Left ventricle myocardium inferior (tissue), 1 donor: Measurements from ENCODE around the gene OR2T3. TPM values are rescaled to one million over a fixed set of nuclear protein-coding genes. Genes with fewer than 3 reads are reported as not detected.
"Not testable (repeated sequence)": the region's sequence is repeated elsewhere in the genome, so short reads cannot be mapped to it uniquely, and the experiment has no call there.

Experiments used
- DNase-seq: peaks from one replicate; pipeline ENCODE4 v3.0.0-alpha.2; 2020
- H3K27ac ChIP-seq: fragments of 200-600 bp; replicated peaks from 2 replicates; pipeline ENCODE4 v1.8.0; 2021
- H3K27me3 ChIP-seq: fragments of 200-600 bp; 2 replicates; pipeline ENCODE4 v1.8.0; 2021; ENCODE audit warnings: low read depth
- H3K36me3 ChIP-seq: fragments of 200-600 bp; 2 replicates; pipeline ENCODE4 v1.8.0; 2021
- H3K4me1 ChIP-seq: fragments of 200-600 bp; 2 replicates; pipeline ENCODE4 v1.8.0; 2021
- H3K4me3 ChIP-seq: fragments of 200-600 bp; 2 replicates; pipeline ENCODE4 v1.8.0; 2021; ENCODE audit warnings: mild to moderate bottlenecking, moderate library complexity
- H3K9me3 ChIP-seq: fragments of 200-600 bp; replicated peaks from 2 replicates; pipeline ENCODE4 v1.8.0; 2021
- intact Hi-C: fragments of 100-400 bp; cut with micrococcal nuclease; formaldehyde crosslinking; loops from one replicate; pipeline ENCODE4 v1.11.0; 2022
- long read RNA-seq: library from polyadenylated mRNA; unstranded; transcript quantifications from one replicate; pipeline ENCODE4 v2.0.0, GENCODE V29; 2021
- total RNA-seq: library from RNA; stranded (reverse); fragmentation: NEBNext Ultra II Directional; extraction: Animal tissue kit (Norgen Biotek cat#: 25700); gene quantifications from one replicate; pipeline ENCODE4 v1.2.1, GENCODE V29; 2021
- donor health status: DM: no; HTN: yes; CAD: no; lungs with severe emphysema.

Gene OR2T3
- not detected for total RNA-seq
- long read RNA-seq: 0 reads

DNA sequence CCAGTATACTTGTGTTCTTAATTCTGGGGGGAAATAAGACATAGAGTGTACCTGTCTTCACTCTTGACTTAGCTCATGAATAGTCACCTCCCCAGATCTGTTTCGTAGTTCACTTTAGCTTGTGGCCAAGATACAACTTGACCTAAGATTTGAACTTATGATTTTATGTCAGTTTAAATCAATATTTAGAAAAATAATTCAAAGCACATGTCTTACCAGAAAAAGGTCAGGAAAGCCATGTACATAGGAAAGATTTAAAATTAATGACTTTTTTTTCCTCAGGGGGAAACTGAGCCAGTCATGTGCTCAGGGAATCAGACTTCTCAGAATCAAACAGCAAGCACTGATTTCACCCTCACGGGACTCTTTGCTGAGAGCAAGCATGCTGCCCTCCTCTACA, at the start of gene OR2T3:
Gene OR2T3, plus strand, starts transcription at position 301 of the 400 bp plus-strand sequence. Its CDS starts 0 bp downstream, at position 301.
- H3K36me3 ChIP-seq, H3K27me3 ChIP-seq, DNase-seq, H3K4me1 ChIP-seq, H3K9me3 ChIP-seq, intact Hi-C loops, H3K4me3 ChIP-seq, H3K27ac ChIP-seq: not testable (repeated sequence)

- H3K9me3 ChIP-seq, DNase-seq, H3K4me3 ChIP-seq, H3K27me3 ChIP-seq, H3K4me1 ChIP-seq, H3K27ac ChIP-seq, H3K36me3 ChIP-seq, intact Hi-C loops: not testable (repeated sequence)
Observed at GRCh38 chr1:248427526-248428191, 45.5 kb upstream of the OR2T3 start.

DNA sequence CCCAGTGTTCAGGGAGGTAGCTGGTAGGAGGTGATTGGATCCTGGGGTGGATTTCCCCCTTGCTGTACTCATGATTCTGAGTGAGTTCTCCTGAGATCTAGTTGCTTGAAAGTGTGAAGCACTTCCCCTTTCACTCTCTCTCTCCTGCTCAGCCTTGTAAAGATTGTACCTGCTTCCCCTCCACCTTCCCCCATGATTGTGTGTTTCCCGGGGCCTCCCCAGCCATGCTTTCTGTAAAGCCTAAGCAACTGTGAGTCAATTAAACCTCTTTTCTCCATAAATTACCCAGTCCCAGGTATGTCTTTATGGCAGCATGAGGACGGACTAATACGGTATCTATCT, 45.0 kb upstream of the OR2T3 start:
- H3K4me3 ChIP-seq, H3K4me1 ChIP-seq, intact Hi-C loops, H3K9me3 ChIP-seq, H3K36me3 ChIP-seq, DNase-seq, H3K27me3 ChIP-seq, H3K27ac ChIP-seq: not testable (repeated sequence)

- DNase-seq, intact Hi-C loops, H3K4me1 ChIP-seq, H3K36me3 ChIP-seq, H3K4me3 ChIP-seq, H3K27me3 ChIP-seq, H3K9me3 ChIP-seq, H3K27ac ChIP-seq: not testable (repeated sequence)
Observed at GRCh38 chr1:248431683-248432082, 41.5 kb upstream of the OR2T3 start.

DNA sequence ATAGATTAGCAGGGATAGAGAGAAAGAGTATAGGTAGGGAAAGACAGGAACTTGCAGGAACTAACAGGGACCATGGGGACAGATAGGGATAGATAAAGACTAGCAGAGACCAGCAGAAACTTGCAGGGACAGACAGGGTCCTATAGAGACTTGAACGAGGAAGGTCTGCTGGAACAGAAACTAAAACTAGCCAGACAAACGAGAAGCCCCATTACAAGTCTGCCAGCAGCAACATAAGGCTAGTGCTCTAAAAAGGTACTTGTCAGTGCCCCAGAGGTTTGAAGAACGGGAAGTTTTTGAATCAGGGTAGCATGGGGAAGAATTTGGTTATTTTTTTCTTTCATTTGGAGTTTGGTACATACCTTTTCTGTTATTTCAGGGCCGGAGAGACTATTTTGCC, 41.0 kb upstream of the OR2T3 start:
- H3K4me1 ChIP-seq, H3K9me3 ChIP-seq, intact Hi-C loops, H3K36me3 ChIP-seq, H3K27ac ChIP-seq, DNase-seq, H3K27me3 ChIP-seq, H3K4me3 ChIP-seq: not testable (repeated sequence)

DNA sequence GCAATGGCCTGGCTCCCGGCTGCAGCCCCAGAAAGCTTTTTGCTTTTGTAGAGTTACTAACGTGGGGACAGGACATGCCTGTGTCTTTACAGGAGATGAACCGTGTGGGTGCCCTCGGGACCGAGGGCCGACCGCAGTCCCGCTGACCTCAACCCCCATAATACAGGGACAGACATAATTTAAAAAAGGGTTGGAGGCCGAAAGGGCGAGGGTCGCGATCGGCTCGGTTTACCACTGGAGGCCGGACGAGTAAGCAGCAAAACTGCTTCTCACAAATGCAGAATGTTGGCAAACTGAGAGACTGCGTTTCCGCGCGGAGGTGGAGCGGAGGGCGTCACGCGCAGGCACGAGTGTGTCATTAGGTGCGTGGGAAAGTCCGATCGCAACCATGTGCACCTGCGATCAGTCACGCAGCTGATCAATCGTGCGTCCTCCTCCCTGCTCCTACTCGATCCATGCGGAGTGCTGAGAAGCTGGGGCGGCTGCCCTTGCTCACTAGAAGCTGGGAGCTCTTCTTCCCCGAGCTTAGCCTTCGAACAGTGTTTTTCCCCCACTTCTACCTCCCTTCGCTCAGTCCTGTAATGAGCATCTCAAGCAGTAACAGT, 39.2 kb upstream of the OR2T3 start:
- H3K27me3 ChIP-seq, H3K4me3 ChIP-seq, intact Hi-C loops, H3K4me1 ChIP-seq, H3K27ac ChIP-seq, DNase-seq, H3K36me3 ChIP-seq, H3K9me3 ChIP-seq: not testable (repeated sequence)

DNA sequence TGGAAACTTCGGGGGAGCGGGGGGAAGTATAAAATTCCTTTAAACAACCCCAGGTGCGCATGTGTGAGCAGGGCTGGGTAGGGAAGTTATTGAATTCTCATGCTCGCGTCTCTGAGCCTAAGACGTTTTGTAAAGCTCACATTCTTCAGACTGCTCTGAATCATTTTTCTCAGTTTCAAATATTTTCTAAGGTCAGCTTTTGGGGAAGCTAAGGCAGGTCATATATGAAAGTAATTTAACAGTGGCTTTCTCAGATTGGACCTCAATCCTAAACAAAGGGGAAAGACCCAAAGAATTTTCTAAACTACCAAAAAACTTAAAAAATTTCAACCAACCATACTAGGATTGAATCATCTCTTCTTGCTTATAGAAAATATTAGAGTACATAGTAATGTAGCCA, 38.2 kb upstream of the OR2T3 start:
- H3K4me3 ChIP-seq, H3K4me1 ChIP-seq, DNase-seq, H3K36me3 ChIP-seq, H3K9me3 ChIP-seq, intact Hi-C loops, H3K27ac ChIP-seq, H3K27me3 ChIP-seq: not testable (repeated sequence)

GRCh38 chr1:248436303-248436702, 36.8 kb upstream of the OR2T3 start:
- DNase-seq, H3K36me3 ChIP-seq: not testable (repeated sequence)

DNA sequence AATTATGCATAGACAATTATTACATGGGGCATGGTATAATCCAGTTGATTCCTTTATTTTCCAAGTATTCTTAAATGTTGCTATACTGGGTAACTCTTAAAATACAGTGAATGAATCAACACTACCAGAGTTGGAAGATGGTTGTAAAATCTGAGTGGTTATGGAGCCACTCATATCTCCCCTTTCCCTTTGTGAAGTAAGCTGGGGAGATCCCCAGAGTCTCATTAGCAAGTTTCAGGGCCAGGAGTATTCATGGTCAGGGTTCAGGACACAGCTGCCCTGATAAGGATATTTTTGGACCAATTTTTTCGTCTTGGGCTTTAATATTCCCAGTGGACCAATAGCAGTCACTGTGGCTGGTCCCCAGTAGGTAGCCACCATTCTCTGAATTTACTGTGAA, 34.5 kb upstream of the OR2T3 start:
- intact Hi-C loops, H3K27ac ChIP-seq, DNase-seq, H3K9me3 ChIP-seq, H3K4me1 ChIP-seq, H3K4me3 ChIP-seq, H3K36me3 ChIP-seq, H3K27me3 ChIP-seq: not testable (repeated sequence)

More at GRCh38 chr1:248436303-248436702, 36.8 kb upstream of the OR2T3 start:
- H3K4me1 ChIP-seq, H3K4me3 ChIP-seq, H3K9me3 ChIP-seq, H3K27me3 ChIP-seq, H3K27ac ChIP-seq, intact Hi-C loops: not testable (repeated sequence)

DNA sequence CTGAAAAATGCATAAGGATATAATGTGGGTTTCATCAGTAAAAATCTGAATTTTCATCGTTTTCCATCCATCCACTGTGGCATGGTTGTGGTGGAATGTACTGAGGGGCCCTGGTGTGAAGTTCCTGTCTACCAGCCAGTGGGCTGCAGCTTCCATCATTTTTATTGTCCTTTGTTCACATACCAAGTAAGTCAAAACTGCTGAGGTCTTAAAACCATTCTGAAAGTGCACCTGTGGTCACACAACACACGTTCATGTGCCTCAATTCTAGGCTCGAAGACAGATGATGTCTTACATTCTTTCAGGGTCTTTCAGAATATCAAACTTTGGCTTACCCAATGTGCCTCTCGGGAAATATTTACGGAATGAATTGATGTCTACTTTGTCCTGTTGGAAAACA, 33.9 kb upstream of the OR2T3 start:
- H3K9me3 ChIP-seq, H3K27ac ChIP-seq, DNase-seq, H3K4me3 ChIP-seq, intact Hi-C loops, H3K27me3 ChIP-seq, H3K36me3 ChIP-seq, H3K4me1 ChIP-seq: not testable (repeated sequence)

- intact Hi-C loops, H3K36me3 ChIP-seq, H3K4me3 ChIP-seq, H3K27ac ChIP-seq, DNase-seq, H3K27me3 ChIP-seq, H3K4me1 ChIP-seq, H3K9me3 ChIP-seq: not testable (repeated sequence)
Observed at GRCh38 chr1:248442500-248443277, 30.5 kb upstream of the OR2T3 start.

- H3K9me3 ChIP-seq, intact Hi-C loops, H3K4me3 ChIP-seq, H3K27me3 ChIP-seq, H3K27ac ChIP-seq, H3K36me3 ChIP-seq, H3K4me1 ChIP-seq, DNase-seq: not testable (repeated sequence)
Observed at GRCh38 chr1:248444603-248445002, 28.5 kb upstream of the OR2T3 start.

DNA sequence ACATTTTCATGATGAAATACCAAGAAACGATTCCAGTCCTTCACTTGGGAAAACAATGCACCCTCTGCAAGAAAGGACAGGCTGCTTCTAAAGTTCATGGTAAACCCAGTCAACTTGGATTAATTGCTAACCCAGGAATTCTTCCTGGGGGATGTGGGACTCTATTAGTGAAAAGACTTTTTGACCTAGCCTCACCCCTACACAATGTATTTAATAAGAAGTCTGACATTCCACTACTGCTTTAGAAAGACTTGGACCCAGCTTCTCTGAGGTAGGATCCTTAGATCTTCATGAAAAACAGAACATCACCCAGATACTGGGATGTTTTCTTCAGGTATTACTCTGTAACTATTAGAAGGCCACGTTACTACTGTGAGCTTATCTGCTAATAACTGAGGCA, 27.8 kb upstream of the OR2T3 start, which contains the start of gene OR2T2:
Gene OR2T2, plus strand, starts transcription at position 239 of the 400 bp plus-strand sequence. CDS start 7,161 bp downstream, outside the sequence.
- H3K36me3 ChIP-seq, H3K4me3 ChIP-seq, DNase-seq, H3K4me1 ChIP-seq, intact Hi-C loops, H3K9me3 ChIP-seq, H3K27me3 ChIP-seq, H3K27ac ChIP-seq: not testable (repeated sequence)
